HEK293 (cell line): Measurements from ENCODE around the gene TMEM151B.
A peak's percentile ranks its signal among the peaks of the same experiment; 100 is the strongest.

ENCODE experiments used
- ATF2 ChIP-seq: fragments of 450-650 bp; formaldehyde crosslinking; IDR thresholded peaks from 2 replicates; pipeline ENCODE4 v1.5.1; 2016; ENCODE audit warnings: missing biosample characterization, missing genetic modification characterization, low read depth
- GLI2 ChIP-seq: fragments of 450-650 bp; formaldehyde crosslinking; IDR thresholded peaks from 2 replicates; pipeline ENCODE4; 2017; ENCODE audit warnings: missing biosample characterization, missing genetic modification characterization, low read depth, borderline replicate concordance
- OSR2 ChIP-seq: fragments of 450-650 bp; formaldehyde crosslinking; IDR thresholded peaks from 2 replicates; pipeline ENCODE4 v1.5.1; 2016; ENCODE audit warnings: missing biosample characterization, missing genetic modification characterization
- PRDM10 ChIP-seq: fragments of 450-650 bp; formaldehyde crosslinking; IDR thresholded peaks from 2 replicates; pipeline ENCODE4 v1.5.1; 2016; ENCODE audit warnings: missing biosample characterization, missing genetic modification characterization
- PRDM6 ChIP-seq: fragments of 450-650 bp; formaldehyde crosslinking; IDR thresholded peaks from 2 replicates; pipeline ENCODE4 v1.5.1; 2017; ENCODE audit warnings: missing biosample characterization, missing genetic modification characterization
- RBAK ChIP-seq: fragments of 450-650 bp; formaldehyde crosslinking; IDR thresholded peaks from 2 replicates; pipeline ENCODE4 v1.5.1; 2016; ENCODE audit warnings: missing biosample characterization, missing genetic modification characterization
- SCRT2 ChIP-seq: fragments of 450-650 bp; formaldehyde crosslinking; IDR thresholded peaks from 2 replicates; pipeline ENCODE4 v1.5.1; 2016; ENCODE audit warnings: missing biosample characterization, missing genetic modification characterization
- SETDB1 ChIP-seq: IDR thresholded peaks from one replicate; pipeline ENCODE4 v1.6.1; 2017; ENCODE audit warnings: mild to moderate bottlenecking, low read length, moderate library complexity, mixed read lengths; ENCODE audit not compliant: insufficient read length
- SP3 ChIP-seq: fragments of 450-650 bp; formaldehyde crosslinking; IDR thresholded peaks from 2 replicates; pipeline ENCODE4 v1.5.1; 2016; ENCODE audit warnings: missing biosample characterization, missing genetic modification characterization
- ZFP3 ChIP-seq: fragments of 450-650 bp; formaldehyde crosslinking; IDR thresholded peaks from 2 replicates; pipeline ENCODE4 v1.5.1; 2016; ENCODE audit warnings: low read depth, missing biosample characterization, missing genetic modification characterization
- ZNF157 ChIP-seq: fragments of 450-650 bp; formaldehyde crosslinking; IDR thresholded peaks from 2 replicates; pipeline ENCODE4 v1.5.1; 2016; ENCODE audit warnings: missing biosample characterization, missing genetic modification characterization
- ZNF16 ChIP-seq: fragments of 450-650 bp; formaldehyde crosslinking; IDR thresholded peaks from 2 replicates; pipeline ENCODE4 v1.5.1; 2016; ENCODE audit warnings: low read depth, missing biosample characterization, missing genetic modification characterization
- ZNF239 ChIP-seq: fragments of 450-650 bp; formaldehyde crosslinking; IDR thresholded peaks from 2 replicates; pipeline ENCODE4 v1.5.1; 2016; ENCODE audit warnings: missing biosample characterization, missing genetic modification characterization
- ZNF362 ChIP-seq: fragments of 450-650 bp; formaldehyde crosslinking; IDR thresholded peaks from 2 replicates; pipeline ENCODE4 v1.5.1; 2016; ENCODE audit warnings: missing biosample characterization, missing genetic modification characterization
- ZNF366 ChIP-seq: fragments of 450-650 bp; formaldehyde crosslinking; conservative IDR thresholded peaks from 2 replicates; pipeline ENCODE4 v1.5.1; 2016; ENCODE audit warnings: missing biosample characterization, missing genetic modification characterization
- ZNF394 ChIP-seq: fragments of 450-650 bp; formaldehyde crosslinking; IDR thresholded peaks from 2 replicates; pipeline ENCODE4 v1.5.1; 2016; ENCODE audit warnings: missing biosample characterization, missing genetic modification characterization, mild to moderate bottlenecking, moderate library complexity, borderline replicate concordance
- ZNF404 ChIP-seq: fragments of 450-650 bp; formaldehyde crosslinking; IDR thresholded peaks from 2 replicates; pipeline ENCODE4 v1.5.1; 2017; ENCODE audit warnings: missing biosample characterization, missing genetic modification characterization
- ZNF416 ChIP-seq: fragments of 450-650 bp; formaldehyde crosslinking; IDR thresholded peaks from 2 replicates; pipeline ENCODE4 v1.5.1; 2016; ENCODE audit warnings: missing biosample characterization, missing genetic modification characterization
- ZNF488 ChIP-seq: fragments of 450-650 bp; formaldehyde crosslinking; IDR thresholded peaks from 2 replicates; pipeline ENCODE4 v1.5.1; 2016; ENCODE audit warnings: missing biosample characterization, missing genetic modification characterization
- ZNF521 ChIP-seq: fragments of 450-650 bp; formaldehyde crosslinking; IDR thresholded peaks from 2 replicates; pipeline ENCODE4 v1.5.1; 2017; ENCODE audit warnings: missing biosample characterization, mild to moderate bottlenecking, missing genetic modification characterization
- ZNF530 ChIP-seq: fragments of 450-650 bp; formaldehyde crosslinking; IDR thresholded peaks from 2 replicates; pipeline ENCODE4 v1.5.1; 2016; ENCODE audit warnings: low read depth, missing biosample characterization, missing genetic modification characterization
- ZNF621 ChIP-seq: fragments of 450-650 bp; formaldehyde crosslinking; IDR thresholded peaks from 2 replicates; pipeline ENCODE4 v1.5.1; 2017; ENCODE audit warnings: missing biosample characterization, missing genetic modification characterization
- ZNF664 ChIP-seq: fragments of 450-650 bp; formaldehyde crosslinking; IDR thresholded peaks from 2 replicates; pipeline ENCODE4 v1.5.1; 2016; ENCODE audit warnings: missing biosample characterization, missing genetic modification characterization
- ZNF677 ChIP-seq: fragments of 450-650 bp; IDR thresholded peaks from 2 replicates; pipeline ENCODE4 v1.5.0; 2018; ENCODE audit warnings: missing biosample characterization, mild to moderate bottlenecking, missing genetic modification characterization, moderate library complexity
- ZNF707 ChIP-seq: fragments of 450-650 bp; formaldehyde crosslinking; IDR thresholded peaks from 2 replicates; pipeline ENCODE4 v1.5.1; 2016; ENCODE audit warnings: missing biosample characterization, missing genetic modification characterization
- ZSCAN18 ChIP-seq: fragments of 450-650 bp; formaldehyde crosslinking; IDR thresholded peaks from 2 replicates; pipeline ENCODE4 v1.5.1; 2016; ENCODE audit warnings: missing biosample characterization, missing genetic modification characterization

TMEM151B gene

GRCh38 chr6:44312901-44313788, 42.9 kb downstream of the TMEM151B start, which contains the start of gene AARS2 (continued):
- TF ChIP-seq SETDB1: peak; percentile 58
- TF ChIP-seq ZNF394 (tag by site-specific recombination): peak; percentile 89
- TF ChIP-seq SP3: peak; percentile 73
- TF ChIP-seq ZNF16 (tag by site-specific recombination): no peak
- no peak for TF ChIP-seq ZNF530 (tag by site-specific recombination)
- peak; percentile 87; the same call in 1 of the 2 replicates for TF ChIP-seq ZNF621 (tag by site-specific recombination)
- no peak; the same call in 1 of the 2 replicates for TF ChIP-seq SCRT2
- no peak for TF ChIP-seq ZNF157 (tag by site-specific recombination)
- TF ChIP-seq ZNF366 (tag by site-specific recombination): peak; percentile 53; the same call in 1 of the 2 replicates
- TF ChIP-seq OSR2 (tag by site-specific recombination): peak; percentile 39; the same call in 1 of the 2 replicates
- no peak for TF ChIP-seq ZNF707 (tag by site-specific recombination)
- TF ChIP-seq PRDM10: peak; percentile 41; the same call in 1 of the 2 replicates
- TF ChIP-seq GLI2: no peak
- no peak for TF ChIP-seq ZNF404
- no peak for TF ChIP-seq ATF2 (tag by site-specific recombination)
- TF ChIP-seq ZNF416 (tag by site-specific recombination): no peak
- TF ChIP-seq ZNF239 (tag by site-specific recombination): peak; percentile 73; the same call in 1 of the 2 replicates
- TF ChIP-seq ZNF362 (tag by site-specific recombination): no peak
- TF ChIP-seq RBAK: 0 out of 2 replicates have a peak, but pooled peaks have one; percentile 17
- no peak for TF ChIP-seq ZNF677 (tag by site-specific recombination)
- TF ChIP-seq ZSCAN18 (tag by site-specific recombination): no peak
- TF ChIP-seq ZFP3: no peak
- no peak for TF ChIP-seq ZNF488
- TF ChIP-seq ZNF521 (tag by site-specific recombination): no peak
- no peak for TF ChIP-seq PRDM6 (tag by site-specific recombination)
- peak; percentile 46 for TF ChIP-seq ZNF664 (tag by site-specific recombination)
